NCI-H460 (cell line): Measurements from ENCODE around the gene PRRC2B. TPM values are rescaled to one million over a fixed set of nuclear protein-coding genes. Genes with fewer than 3 reads are reported as not detected.
A peak's percentile ranks its signal among the peaks of the same experiment; 100 is the strongest.

ENCODE experiments used
- DNase-seq: peaks from one replicate; pipeline ENCODE4 v3.0.0-alpha.2; 2016; ENCODE audit warnings: low read depth; ENCODE audit errors: extremely low read depth
- total RNA-seq: library from RNA; depleted of rRNA; stranded (reverse); fragments of >200 nt; shearing (Covaris generic); gene quantifications from 2 replicates; pipeline ENCODE4 v1.2.3, GENCODE V29; 2014

Gene PRRC2B
- total RNA-seq, 1 experiment from 2014 or later = 77.5 TPM

DNA sequence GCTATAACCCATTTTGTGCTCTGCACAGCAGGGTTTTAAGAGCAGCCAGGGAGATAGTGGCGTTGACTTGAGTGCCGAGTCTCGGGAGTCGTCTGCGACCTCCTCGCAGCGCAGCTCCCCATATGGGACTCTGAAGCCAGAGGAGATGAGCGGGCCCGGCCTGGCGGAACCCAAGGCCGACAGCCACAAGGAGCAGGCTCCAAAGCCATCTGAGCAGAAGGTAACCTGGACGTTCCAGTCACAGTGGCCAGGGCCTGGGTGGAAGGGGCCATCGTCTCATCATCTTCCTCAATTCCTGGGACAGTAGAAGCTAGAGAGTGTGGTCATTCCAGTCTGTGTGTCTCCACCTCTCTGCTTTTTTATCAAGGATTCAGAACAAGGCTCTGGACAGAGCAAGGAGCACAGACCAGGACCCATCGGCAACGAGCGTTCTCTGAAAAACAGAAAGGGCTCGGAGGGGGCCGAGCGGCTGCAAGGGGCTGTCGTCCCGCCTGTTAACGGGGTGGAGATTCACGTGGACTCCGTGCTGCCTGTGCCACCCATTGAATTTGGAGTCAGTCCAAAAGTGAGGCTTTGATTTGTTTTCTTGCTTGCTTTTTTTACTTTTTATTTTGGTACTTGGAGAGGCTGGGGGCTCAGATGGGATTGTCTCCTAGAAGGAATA lies 88.6 kb downstream of the PRRC2B start:
- DNase-seq = no peak

DNA sequence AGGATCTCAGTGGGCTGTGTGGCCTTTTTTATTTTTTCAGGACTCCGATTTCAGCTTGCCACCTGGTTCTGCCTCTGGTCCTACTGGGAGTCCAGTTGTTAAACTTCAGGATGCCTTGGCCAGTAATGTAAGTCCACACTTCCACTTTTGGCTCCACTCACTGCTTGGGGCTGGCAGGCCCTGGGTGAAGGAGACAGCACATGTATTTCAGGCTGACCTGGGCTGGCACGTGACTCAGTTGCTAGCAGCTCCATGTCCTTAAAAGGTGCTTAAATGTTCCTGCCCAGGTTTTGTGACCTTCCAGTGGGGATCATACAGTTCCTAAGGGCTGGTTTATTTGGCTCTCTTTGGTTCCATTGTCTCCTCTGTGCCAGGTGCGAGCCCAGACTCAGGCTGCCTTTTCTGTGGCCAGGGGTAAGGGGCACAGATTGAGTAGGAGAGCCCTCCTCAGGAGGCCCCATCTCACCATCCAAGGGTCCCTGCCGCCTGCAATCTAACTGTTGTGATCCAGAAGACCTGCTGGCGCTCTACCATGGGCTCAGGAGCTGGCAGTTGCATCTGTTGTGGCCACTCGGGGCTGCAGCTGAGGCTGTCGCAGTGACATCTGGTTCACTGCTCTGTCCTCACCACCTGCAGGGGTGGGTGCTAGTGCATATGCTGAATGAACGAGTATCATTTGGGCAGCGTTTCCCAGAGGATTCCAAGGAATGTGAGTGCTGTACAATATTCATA lies 89.6 kb downstream of the PRRC2B start:
- DNase-seq = no peak

DNA sequence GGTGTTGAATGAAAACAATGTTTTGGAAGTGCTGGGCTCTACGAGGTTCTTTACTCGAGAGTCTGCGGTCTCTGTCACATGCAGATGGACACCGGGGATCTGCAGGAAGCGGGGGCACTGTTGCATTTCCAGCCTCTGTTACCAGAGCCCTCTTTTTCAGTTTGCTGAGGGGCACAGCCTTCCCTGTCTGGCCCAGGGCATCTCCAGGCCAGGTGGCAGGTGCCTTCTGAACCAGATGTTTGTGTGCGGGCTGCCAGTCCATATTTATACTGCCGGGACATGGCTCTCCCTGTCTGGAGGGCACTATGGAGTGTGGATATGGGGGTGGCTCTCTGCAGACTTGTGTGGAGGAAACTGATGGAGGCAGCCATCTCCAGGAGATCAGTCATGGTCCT lies 90.2 kb downstream of the PRRC2B start:
- DNase-seq = no peak

DNA sequence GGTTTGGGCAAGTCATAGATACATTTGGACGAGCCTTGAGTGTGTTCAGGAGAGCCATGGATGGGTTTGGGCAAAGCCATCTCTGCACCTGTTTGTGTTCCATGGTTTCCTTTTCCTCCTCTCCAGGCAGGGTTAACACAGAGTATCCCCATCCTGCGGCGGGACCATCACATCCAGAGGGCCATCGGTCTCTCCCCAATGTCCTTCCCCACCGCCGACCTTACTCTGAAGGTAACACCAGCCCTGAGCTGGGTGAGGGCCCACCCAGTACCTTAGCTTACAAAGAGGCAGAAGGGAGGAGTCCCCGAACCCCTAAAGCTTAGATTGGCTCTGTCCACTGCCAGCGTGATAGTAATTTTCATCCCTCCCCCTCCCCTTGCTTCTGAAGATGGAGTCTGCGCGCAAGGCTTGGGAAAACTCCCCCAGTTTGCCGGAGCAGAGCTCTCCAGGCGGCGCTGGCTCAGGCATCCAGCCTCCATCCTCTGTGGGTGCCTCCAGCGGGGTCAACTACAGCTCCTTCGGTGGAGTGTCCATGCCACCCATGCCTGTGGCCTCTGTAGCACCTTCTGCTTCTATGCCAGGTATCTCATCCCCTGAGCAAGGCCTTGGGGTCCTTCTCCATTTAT lies 90.8 kb downstream of the PRRC2B start:
- no peak for DNase-seq

DNA sequence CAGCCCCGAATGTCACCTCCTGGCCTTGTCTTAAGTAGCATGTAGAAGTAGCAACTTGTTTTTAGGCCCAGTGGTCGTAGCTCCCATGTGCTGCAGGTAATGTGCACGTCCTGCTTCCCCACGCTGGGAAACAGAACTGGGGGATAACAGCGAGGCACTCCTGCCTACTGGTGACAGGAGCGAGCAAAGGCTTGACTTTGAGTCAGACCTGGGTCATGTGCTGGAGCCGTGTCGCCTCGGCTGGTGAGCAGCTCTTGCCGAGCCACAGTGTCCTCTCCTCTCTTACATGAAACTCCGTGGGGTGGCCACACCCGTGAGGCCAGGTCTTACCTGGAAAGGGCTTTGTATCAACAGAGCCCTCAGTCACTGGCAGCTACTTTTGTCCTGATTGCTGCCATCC lies 91.3 kb downstream of the PRRC2B start:
- no peak for DNase-seq

DNA sequence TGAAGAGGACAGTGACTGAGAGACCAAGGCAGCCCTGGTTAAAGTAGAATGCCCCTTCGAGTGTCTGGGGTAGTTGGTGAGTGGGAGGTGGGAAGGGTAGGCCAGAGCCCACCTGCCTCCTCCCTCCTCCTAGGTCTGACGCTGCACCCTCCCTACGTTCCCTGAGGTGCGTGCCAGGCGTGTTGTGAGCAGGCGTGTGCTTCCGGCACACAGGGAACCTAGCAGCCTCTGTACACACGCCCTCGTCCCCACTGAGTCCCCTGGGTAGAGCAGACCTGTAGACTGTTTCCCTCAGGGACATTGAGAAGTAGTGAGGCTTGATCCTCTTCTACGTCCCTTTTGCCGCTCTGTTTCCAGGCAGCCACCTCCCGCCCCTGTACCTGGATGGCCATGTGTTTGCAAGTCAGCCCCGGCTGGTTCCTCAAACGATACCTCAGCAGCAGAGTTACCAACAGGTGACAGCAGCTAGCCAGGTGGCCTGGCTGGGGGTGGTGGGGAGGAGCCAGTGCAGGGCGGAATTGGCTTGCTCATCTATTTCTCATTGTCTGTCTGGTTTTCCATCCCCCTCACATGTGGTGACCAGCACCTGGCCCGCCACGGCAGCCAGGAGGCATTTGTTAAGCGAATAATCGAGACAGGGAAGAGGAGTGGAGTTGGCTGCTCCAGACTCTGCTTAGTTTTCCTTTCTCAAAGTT lies 92.0 kb downstream of the PRRC2B start:
- no peak for DNase-seq

DNA sequence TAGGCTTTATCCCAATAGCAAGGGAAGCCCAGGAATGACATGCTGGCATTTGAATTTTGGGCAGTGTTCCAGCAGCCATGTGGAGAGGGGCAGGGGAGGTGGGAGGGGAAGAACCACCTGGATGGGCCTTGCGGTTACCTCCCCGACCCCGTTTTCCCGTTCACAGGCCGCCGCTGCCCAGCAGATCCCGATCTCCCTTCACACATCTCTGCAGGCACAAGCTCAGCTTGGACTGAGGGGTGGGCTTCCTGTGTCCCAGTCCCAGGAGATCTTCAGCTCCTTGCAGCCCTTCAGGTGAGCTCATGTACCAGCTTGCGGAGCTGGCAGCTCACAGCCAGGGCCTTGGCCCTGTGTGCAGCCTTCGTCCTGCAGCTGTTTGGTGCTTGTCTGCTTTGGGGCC lies 93.1 kb downstream of the PRRC2B start:
- no peak for DNase-seq

DNA sequence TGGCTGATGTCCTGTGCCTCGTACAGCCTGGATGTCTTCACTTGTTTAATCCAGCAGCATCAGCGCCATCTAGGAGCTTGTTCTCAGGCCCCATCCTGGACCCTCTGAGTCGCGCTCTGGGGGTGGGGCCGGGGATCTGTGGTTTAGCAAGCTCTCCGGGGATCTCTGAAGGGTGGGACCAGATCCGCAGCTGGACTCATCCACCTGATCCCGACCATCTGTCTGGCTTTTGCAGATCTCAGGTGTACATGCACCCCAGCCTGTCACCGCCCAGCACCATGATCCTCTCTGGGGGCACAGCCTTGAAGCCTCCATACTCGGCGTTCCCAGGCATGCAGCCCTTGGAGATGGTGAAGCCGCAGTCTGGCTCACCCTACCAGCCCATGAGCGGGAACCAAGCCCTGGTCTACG lies 93.7 kb downstream of the PRRC2B start:
- DNase-seq = no peak

DNA sequence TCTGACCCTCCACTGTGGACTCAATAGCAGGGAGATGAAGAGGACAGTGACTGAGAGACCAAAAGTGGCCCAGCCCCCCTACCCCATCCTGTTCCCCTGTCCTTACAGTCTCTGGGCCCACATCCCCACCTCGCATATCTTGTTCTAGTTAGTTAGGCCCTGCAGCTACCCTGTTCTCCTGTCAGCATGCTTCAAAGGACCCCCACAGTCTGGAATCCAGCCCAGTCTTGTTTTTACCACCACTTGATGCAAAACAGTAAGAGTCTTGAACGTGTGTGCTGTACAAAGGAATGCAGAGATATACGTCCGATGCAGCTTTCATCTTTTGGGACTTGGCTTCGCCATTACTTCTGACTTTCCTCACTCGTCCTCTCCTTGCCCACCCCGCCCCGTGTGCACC lies 96.6 kb downstream of the PRRC2B start:
- no peak for DNase-seq

DNA sequence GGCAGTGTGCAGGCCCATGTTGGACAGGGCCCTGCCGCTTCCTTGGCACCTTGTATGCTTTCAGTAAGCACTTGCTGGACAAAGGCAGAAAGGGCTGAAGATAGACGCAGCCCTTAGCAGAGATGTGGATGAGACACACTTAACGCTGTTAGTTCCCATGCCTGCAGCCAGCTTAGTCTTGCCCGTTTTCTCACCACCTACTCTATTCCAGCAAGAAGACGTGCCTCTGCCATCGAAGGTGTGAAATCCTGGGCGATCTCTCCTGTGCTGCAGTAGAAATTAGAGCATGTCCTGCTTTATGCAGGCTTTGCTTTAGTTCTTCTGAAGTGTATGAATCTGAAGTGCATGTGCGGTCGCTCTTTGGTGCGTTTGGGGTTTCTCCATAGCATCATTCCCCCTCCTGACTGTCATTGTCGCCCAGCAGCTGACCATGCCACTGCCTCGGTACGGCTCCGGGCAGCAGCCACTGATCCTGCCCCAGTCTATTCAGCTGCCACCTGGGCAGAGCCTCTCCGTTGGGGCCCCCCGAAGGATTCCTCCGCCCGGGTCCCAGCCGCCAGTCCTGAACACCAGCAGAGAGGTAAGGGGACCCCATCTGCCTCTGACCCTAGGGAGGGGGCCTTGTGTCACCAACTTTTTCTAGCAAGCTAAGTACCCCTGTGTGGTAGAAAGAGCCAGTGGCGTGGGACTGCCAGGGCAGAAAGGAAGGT lies 97.3 kb downstream of the PRRC2B start:
- DNase-seq = no peak

DNA sequence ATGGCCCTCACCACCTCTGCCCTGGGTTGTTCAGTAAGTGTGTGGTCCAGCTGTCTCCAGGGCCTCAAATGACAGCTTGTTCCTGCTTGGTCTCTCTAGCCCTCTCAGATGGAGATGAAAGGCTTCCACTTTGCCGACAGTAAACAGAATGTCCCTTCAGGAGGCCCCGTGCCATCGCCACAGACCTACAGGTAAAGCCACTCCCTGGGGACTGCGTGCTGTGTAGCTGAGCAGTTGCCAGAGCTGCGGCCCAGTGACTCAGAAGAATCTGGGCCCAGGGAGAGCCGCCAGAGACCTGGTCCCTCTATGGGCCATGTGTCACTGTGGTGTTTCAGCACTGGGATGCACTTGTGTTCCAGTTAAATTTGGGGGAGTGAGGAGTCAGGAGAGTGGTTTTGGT lies 98.2 kb downstream of the PRRC2B start:
- DNase-seq = no peak

DNA sequence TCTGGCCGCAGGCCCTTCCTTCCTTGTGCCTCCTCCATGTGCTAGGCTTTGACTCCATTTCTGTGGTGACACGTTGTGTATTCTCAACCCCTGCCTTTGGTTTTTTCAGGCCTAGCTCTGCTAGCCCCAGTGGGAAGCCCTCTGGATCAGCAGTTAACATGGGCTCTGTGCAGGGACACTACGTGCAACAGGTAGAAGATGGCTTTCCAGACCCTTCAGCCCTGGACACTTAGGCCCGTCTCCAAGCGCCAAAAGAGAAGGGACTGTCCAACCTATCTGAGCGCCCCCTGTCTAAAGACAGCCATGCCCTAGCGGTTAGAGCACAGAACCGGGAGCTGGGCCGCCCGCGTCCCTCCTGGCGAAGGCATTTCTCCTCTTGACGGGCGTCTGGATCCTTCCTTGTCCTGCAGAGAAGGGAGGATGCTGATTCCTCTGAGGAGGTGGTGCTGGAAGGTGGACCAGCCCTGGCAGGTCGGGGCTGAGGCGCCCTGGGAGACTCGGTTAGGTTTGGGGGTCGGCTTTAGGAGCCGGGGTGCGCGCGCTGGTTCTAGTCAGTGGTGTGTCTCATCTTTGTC lies 100.5 kb downstream of the PRRC2B start:
- no peak for DNase-seq

DNA sequence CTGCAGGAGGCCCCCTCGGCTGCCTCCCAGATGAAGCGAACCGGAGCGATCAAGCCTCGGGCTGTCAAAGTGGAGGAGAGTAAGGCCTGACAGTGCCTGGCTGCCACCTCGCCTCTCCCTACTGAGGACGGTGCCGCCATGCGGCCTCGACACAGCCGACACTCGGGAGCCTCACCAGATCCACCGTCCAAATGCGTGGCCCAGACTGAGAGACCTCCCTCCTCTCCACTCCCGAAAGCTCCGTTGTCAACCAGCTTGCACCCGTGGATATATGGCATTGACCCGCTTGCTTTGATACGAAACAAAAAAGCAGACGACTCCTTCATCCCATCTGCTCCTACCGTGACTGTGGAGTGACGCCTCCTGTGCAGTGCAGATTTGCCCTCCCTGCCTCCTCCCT lies 101.9 kb downstream of the PRRC2B start:
- no peak for DNase-seq

DNA sequence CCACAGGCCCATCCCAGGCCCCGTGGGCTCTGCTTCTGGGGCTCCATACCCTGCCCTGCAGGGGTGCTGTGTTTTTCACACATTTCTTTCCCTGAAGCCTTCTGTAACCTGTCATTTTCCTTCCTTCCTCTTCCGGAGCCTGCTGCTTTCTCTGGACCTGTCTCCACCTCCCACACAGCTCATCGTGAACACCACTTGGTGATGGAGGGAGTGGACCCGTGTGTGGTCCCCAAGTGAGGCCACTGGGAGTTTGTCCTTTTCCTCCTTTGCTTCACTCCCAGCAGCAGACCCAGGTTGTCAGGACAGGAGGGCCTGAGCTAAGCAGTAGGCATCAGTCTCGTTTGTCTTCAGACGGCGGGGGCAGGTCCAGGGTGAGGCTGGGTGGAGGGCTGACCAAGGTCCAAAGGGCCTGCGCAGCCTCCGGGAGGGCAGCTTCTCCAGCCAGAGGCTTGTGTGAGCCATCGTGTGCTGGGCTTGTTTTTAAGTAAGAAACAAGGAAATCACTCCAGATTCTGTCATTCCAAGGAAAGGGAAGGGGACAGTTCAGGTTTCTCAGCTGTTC lies 103.0 kb downstream of the PRRC2B start:
- no peak for DNase-seq

DNA sequence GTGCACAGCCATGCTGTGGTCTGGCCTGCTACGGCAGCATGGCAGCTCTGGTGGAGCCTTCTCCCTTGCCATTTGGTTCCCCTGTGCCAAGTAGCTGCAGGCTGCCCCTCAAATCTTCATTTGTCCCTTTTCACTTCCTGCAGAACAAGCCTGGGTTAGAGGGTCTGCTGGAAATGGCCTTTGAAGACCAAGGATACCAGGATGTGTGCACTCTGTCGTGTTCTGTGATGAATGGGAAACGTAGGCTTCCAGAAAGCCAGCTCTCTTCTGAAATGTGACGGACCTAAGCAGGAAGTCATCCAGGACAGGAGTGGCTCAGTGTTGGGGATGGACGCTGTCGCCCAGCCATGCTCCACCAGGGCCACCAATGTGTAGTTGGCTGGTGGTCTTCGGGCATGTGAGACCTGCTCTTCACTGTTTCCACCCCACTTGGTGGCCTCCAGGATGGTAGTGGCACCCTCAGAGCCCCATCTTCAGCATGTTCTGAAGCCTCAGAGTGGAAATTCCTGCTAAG lies 105.4 kb downstream of the PRRC2B start:
- no peak for DNase-seq

DNA sequence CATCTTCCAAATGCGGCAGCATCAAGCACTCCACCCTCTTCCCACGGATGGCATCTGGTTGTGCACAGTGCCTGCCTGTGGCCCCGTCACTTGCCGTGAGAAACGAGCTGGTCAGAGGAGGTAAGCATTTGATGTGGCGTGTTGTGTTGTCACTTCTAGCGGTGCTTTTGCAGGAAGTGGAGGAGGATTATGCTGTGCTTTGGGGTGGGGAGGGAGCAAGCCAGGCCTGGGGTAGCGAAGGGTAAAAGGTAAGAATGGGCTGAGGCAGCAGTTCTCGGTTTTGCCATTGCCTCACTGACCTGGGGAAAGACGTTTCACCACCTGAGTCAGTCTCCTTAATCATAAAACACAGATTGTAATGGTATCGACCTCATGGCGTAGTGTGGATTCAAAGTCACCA lies 106.5 kb downstream of the PRRC2B start:
- DNase-seq = no peak

DNA sequence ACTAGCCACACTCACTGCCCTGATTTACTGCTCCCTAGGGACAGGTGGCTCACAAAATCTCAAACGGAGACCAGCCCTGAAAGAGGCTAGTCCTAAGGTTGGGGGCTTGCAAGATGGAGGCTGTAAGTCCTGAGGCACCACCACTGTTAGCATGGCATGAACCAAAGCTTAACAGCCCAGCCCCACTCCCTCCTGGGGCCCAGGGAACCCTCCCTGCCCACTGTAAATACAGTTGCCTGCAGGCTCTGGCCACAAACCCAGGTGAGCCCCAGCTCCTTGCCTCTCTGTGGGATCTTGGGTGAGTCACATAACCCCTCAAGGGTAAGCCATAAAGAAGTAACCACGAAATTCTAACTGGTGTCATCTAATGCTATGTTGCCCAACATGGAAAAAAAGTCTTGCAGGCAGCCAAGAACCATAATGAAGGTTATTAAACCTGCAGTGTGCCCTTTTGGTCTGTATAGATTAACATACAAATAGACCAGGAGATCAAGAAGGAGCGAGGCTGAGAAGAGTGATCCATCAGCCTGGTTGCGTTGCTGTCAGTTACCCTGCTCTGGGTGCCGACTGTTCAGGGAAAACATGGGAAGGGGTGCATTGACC lies 107.2 kb downstream of the PRRC2B start:
- DNase-seq = no peak

DNA sequence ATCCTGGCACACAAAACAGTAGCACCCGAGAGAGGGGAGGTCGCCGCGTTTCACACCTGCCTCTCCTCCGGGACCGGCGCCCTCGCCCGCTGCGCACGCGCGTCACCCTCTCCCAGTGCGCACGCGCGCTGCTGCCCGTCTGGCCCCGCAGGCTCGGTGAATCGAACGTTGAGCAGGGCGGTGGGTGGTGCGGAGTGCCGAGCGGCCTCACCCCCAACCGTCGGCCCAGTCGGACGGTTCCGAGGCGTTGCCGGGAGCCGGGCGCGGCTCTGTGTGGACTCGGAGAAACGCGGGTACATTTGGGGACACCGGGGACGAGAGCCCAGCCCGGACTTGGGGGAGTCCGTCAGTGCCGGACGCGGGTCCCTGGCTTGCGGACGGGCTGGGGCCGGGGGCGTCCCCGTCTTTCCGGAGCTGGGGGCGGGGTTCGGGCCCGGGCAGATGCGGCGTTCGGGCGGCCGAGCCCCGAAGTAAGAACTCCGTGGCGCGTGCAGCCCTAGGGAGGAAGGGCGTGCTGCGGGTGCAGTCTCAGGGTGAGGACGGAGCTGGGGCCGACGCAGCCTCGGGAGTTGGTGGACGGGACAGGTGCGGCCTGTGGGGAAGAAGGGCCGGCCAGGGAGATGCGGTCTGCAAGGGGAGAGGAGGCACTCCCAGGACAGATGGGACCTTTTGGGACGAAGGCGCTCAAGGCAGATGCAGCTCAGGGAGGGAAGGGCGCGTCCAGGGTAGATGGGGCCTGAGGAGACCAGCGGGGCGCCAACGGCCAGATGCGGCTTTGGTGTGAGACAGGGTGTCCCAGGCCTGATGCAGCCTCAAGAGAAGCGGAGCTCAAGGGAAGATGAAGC lies 109.1 kb downstream of the PRRC2B start, which contains the start of gene POMT1:
Gene POMT1 (plus strand): TSS at position 138 of the 845 bp plus-strand sequence. CDS start 1,301 bp downstream, outside the sequence.
- peak; percentile 74 for DNase-seq
